GM18498 (cell line): Measurements from ENCODE around the gene LCLAT1.

Source experiments
- ATAC-seq: cut with Tn5 transposase; IDR thresholded peaks from one replicate; pipeline ENCODE4 v1.9.1; 2021; ENCODE audit warnings: mild to moderate bottlenecking, moderate library complexity; ENCODE audit not compliant: unreplicated experiment

The LCLAT1 gene

DNA sequence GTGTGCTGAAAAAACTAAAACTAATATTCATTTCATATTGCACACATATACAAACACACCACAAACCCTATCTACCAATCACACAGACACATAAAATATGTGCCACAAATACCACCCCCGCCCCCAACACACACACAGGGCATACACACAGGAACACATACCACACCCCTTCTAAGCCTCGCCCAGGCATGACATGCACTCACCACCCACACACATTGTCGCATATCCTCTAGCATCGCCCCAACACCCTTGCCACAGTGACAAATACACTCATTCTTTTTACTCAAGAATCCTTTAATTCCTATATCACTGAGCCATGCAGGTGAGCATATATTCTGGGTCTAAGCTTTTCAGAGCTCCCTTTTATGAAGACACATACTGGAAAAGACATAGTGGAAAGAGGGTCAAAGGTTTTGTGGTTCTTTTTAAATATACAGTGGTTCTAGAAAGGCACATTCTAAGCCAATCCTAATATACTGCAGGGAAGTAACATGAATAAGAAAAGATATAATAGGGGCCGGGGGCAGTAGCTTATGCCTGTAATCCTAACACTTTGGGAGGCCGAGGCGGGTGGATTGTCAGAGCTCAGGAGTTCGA lies 24.5 kb upstream of the LCLAT1 start:
- peak; percentile 78 for ATAC-seq

DNA sequence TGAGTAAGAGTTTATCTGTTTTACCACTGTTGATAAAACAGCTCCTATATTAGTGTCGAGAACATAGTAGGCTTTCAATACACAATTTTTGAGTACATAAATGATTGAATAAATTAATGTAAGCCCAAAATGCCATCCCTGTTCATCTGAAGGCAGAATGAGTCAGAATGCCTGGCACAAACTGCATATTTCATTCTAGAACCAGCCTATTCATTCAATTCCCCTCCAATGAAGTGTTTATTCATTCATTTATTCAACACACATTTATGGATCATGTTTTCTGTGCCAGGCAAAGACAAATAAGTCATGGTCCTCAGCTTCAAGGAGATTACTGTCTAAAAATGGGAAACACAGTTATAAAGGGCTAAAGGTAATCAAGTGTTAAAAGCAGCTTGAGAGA lies 22.8 kb upstream of the LCLAT1 start:
- ATAC-seq: no peak

DNA sequence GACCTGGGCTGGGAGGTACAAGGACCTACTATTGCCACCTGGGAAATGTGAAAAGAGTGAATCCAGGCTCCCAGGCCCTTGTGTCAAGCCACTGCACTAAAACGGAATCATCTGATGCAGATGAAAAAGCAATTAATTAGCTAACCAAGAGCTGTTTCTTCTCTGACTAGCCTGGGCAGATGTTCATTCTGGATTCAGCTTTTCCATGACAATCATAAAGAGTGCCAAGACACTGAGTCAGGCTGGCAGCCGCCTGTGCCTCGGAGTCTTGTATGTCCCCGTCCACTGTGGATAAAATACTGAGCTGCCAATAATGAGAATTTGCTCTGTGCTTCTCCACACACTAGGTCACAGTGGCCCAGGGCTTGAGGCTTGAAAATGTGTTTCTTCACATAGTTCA lies 21.7 kb upstream of the LCLAT1 start:
- no peak for ATAC-seq

DNA sequence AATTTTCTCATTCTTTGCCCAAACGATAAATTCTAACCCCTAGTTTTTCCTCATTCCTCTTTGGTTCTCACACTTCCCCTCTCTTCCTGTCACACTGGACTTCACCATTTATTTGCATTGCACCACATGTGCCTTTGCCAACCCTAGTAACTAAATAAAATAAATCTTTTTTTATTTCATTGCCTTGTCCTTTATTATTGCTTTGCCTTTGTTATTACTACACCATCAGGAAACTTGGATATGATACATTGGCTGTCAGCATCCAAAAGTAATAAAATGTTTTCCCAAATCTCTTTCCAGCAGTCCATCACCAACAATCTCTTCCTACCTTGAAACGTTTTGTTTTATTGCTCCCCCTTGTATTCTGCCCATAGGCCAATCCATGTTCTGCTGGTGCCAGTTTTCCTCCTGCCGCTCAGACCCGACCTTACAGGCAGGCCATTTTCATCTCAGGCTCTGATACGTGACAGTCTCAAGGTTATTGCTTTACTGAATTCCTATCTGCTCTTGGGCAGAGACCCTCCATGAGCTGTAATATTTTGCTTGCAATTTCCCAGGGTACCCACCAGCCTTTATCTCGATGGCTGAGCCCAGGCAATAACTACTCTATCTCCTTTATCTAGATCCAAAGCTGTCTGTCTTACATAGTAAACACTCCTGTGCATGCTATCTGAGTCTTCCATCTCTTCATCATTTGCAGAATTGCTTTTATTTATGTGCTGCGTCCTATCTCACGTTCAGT lies 19.3 kb upstream of the LCLAT1 start:
- no peak for ATAC-seq

- no peak for ATAC-seq
These were observed 18.7 kb upstream of the LCLAT1 start for GRCh38 chr2:30428348-30428662.

DNA sequence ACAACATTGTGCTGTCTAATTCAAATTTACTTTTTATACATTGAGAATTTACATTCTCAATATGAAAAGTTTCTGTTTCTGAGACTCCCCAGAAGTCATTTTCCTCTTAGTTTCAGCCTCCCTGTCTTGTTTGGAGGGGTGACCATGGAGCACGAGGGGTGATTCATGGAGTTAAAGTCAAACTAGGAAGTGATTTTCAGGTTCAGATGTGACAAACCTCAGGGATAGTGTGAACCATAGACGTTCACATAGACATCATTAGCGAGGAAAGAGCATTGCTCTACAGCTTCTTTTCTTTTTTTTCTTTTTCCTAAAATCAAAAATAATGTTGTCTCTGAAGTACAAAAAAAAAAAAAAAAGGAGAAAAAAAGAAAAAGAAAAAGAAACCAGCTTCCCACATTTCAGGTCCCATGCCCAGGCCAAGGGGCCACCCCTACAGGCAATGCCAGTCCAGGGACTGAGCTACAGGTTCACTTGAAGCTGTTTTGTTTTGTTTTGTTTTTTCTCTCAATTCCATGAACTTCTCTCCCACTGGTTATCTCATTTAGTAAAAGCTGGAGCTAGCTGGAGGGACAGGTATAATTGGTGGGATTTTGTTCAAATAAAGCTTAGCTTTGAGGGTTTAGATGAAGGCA lies 18.1 kb upstream of the LCLAT1 start:
- ATAC-seq: no peak

- ATAC-seq: no peak
These were observed 13.3 kb upstream of the LCLAT1 start for GRCh38 chr2:30433541-30434299.

- ATAC-seq: no peak
These were observed 12.3 kb upstream of the LCLAT1 start for GRCh38 chr2:30434708-30435107.

DNA sequence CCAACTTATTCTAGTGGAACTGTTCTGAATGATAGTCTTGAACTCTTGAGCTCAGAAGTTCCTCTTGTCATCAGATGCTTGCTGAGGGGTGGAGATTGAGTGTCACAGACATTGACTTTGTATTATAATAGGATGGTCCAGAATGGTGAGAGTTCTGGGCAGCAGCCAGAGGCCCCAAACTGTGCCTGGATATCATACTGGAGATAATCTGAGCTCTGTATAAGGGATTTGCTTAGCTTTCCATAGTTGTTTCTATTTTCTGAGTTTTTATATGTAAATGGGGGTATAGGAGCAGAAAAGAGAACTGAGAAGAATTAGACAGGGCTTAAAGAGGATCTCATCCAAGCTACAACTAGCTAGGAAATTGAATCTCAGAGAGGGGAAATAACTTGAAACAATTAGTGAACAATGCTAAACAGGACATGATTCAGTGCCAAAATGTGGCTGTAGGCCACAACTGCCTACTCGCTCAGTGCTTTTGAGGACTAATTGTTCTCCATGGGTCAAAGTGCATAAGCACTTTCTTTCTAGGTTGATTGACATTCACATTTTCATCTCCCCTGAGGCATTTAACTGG lies 10.1 kb upstream of the LCLAT1 start:
- ATAC-seq: no peak

- ATAC-seq: no peak
These were observed 9.1 kb upstream of the LCLAT1 start for GRCh38 chr2:30437809-30438548.

DNA sequence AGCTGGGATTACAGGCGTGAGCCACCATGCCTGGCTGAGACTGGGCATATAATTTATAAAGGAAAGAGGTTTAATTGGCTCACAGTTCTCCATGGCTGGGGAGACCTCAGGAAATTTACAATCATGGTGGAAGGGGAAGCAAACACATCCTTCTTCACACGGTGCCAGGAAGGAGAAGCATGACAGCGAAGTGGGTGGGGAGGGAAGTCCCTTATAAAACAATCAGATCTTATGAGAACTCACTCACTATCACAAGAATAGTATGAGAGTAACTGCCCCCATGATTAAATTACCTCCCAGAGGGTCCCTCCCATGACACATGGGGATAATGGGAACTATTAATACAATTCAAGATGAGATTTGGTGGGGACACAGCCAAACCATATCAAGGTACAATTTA lies 7.8 kb upstream of the LCLAT1 start:
- ATAC-seq: no peak

DNA sequence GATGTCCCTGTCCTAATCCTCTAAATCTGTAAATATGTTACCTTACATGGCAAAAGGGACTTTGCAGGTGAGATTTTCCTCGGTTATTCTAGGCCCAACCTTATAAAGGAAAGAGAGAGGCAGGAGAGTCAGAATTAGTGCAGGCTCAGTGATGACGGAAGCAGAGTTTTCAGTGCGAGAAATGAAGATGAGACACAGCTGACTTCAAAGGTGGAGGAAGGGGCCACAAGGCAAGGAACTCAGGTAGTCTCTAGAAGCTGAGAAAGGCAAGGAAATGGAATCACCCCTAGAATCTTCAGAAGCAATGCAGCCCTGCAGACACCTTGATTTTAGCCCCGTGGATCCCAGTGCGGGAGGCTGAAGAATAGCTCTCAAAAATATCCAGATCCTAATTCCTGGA lies 7.2 kb upstream of the LCLAT1 start:
- no peak for ATAC-seq

GRCh38 chr2:30441023-30441422 lies 6.0 kb upstream of the LCLAT1 start:
- ATAC-seq: no peak

- no peak for ATAC-seq
These were observed 4.0 kb upstream of the LCLAT1 start for GRCh38 chr2:30443081-30443480.

DNA sequence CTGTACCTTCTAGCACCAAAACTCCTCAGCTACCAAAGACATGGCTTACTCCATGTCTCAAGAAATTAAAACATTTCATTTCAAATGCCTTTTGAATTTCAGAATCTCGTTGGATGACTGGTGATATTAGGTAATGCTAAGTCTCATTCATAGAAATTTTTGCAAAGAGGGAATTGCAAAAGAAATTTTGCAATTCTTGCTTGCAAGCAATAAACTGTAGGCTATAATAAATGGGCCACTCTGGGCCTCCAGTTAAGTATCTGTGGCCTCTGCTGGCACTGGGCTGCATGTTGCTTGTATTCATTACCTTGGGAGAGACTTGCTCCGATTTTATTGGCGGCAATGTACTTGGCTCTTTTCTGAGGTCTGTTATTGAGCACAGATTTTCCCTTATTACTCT lies 2.8 kb upstream of the LCLAT1 start:
- ATAC-seq: no peak

DNA sequence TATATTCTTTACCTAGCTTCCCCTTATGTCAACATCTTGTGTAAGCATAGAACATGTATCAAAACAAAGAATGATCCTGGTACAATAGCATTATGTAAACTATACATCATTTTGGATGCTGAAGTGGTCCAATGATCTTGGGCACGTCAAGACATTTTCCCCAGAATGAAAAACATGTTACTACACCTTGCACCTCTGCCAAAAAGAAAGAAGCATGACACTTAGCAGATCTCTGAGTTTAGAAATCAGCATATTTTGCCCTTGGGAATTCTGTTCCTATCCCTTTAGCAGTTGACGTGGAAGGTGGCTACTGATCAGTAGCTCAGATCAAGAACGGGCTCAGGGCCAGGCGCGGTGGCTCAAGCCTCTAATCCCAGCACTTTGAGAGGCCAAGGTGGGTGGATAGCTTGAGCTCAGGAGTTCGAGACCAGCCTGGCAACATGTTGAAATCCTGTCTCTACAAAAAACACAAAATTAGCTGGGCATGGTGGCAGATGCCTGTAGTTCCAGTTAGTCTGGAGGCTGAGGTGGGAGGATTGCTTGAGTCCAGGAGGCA lies 1.7 kb upstream of the LCLAT1 start:
- ATAC-seq: no peak

DNA sequence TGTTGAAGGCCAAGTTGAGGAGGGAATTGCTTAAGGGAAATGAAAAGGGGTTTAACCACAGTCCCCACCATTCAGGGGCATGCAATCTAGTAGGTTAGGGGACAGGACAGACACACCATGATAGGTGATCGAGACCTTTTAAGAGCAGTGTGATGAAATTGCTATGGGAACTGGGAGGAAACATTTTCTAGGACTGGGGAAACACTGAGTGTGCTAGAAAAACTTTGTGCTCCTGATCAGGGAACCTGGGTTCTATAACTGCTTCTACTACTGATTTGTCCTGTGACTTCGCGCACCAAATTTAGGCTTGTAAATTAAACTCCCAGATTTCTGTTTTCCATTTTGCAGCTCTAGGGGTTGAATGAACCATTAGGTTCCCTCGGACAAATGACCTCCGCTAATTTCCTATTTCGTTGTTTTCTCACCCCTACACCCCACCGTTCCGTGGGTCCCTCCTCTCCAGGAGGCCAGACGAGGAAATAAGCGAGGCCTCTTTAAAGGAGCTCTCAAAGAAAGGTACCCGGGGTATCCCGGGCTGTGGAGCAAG lies 371 bp upstream of the LCLAT1 start:
- ATAC-seq: peak; percentile 5

DNA sequence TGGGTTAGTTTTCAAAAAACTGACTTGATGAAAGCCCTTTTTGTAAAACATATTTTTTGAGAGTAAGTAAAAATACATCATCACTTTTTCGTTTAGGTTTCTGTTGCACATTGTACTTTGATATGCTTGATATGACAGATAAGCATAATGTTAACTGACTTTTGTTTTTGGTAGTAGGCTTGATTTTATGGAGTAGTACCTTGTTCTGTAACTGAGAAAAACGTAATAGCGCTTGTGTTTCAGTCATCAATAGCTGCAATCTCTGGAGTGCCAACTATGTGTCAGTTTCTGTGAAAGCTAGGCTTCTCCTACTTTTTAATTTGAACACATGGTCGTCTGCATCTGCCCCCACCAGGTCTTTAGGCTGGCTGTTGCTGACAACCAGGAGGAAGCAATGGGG lies 1.3 kb downstream of the LCLAT1 start:
- ATAC-seq: no peak

GRCh38 chr2:30448866-30449265 lies 1.8 kb downstream of the LCLAT1 start:
- no peak for ATAC-seq

GRCh38 chr2:30450025-30450424 lies 3.0 kb downstream of the LCLAT1 start:
- ATAC-seq: no peak
